ENCODE data around the gene TPPP2. TPM values are rescaled to one million over a fixed set of nuclear protein-coding genes. Genes with fewer than 3 reads are reported as not detected.

Gene TPPP2
- total and polyA plus RNA-seq, 9 donors = 0.62 to 2.5 (median 1.3) TPM; not detected in 1

DNA sequence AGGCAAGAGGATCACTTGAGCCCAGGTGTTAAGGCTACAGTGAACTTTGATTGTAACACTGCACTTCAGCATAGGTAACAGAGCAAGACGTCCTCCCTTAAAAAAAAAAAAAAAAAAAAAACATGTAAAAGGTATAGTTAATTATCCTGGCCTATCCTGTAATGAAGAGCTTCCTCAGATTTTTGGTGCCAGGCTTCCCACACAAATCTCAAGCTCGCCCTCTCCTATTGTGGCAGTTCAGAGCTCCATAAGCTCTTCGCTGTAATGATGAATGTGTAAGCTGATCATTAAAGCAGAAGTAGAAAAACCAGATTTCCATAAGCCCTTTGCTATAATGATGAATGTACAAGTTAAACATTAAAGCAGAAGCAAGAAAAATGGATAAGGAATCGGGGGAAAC lies 32.9 kb upstream of the TPPP2 start:
- Histone ChIP-seq H3K27me3 (no peaks in the 10 kb centered on the region), H3K4me3 (no peak overlapping the region), H3K9me3 (no peaks in the 10 kb centered on the region), H3K27ac (no peak overlapping the region), H3K36me3 (no peaks in the 10 kb centered on the region), H3K4me1 (ENCODE audit: insufficient read depth) (no peaks in the 10 kb centered on the region)
- TF ChIP-seq POLR2A (IDR thresholded peaks at IDR 0.05) (no peak), EP300 (IDR thresholded peaks at IDR 0.05) (no peak)
- TF ChIP-seq, protein P1, sequence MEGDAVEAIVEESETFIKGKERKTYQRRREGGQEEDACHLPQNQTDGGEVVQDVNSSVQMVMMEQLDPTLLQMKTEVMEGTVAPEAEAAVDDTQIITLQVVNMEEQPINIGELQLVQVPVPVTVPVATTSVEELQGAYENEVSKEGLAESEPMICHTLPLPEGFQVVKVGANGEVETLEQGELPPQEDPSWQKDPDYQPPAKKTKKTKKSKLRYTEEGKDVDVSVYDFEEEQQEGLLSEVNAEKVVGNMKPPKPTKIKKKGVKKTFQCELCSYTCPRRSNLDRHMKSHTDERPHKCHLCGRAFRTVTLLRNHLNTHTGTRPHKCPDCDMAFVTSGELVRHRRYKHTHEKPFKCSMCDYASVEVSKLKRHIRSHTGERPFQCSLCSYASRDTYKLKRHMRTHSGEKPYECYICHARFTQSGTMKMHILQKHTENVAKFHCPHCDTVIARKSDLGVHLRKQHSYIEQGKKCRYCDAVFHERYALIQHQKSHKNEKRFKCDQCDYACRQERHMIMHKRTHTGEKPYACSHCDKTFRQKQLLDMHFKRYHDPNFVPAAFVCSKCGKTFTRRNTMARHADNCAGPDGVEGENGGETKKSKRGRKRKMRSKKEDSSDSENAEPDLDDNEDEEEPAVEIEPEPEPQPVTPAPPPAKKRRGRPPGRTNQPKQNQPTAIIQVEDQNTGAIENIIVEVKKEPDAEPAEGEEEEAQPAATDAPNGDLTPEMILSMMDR (IDR thresholded peaks at IDR 0.05) = no peak
- 47 to 70% (median 61%) methylated on average over 4 of the region's 4 CpGs for WGBS, 3 donors
- DNase-seq = no peak
- intact Hi-C loops (cut with DNase I) = loop anchor here in 1 of 4 donors (10.0 kb wide), 1 partner anchor 48 kb away; the partner anchor contains the start of gene RNASE7

DNA sequence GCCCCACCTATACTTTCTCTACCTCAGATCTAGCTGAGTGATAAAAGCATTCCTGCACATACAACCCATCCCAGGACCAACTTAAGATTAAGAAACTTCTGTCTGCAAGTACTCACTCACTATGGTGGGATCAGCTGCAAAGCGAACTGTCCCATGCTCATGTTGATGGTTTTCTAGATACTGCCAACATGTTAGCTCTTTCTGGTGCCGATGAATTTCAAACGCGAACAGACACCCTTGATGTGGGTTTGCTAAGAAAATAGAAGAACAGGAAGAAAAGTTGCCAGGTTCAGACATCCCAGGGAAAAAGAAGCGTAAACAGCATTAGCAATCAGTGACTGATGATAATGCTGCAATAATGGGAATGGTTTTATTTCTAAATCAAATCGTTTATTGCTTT lies 32.5 kb upstream of the TPPP2 start:
- Histone ChIP-seq H3K9me3 (no peaks in the 10 kb centered on the region), H3K27me3 (no peaks in the 10 kb centered on the region), H3K36me3 (no peaks in the 10 kb centered on the region), H3K4me3 (no peak overlapping the region), H3K4me1 (ENCODE audit: insufficient read depth) (no peaks in the 10 kb centered on the region), H3K27ac (no peak overlapping the region)
- no peak for DNase-seq
- TF ChIP-seq EP300 (IDR thresholded peaks at IDR 0.05) (no peak), POLR2A (IDR thresholded peaks at IDR 0.05) (no peak)
- TF ChIP-seq, protein P1 (IDR thresholded peaks at IDR 0.05) = no peak
- intact Hi-C loops (cut with DNase I) = loop anchor here in 1 of 4 donors (10.0 kb wide), 1 partner anchor 47 kb away; the partner anchor contains the start of gene RNASE7
- WGBS, 3 donors = 65 to 78% (median 73%) methylated on average over 6 of the region's 6 CpGs

DNA sequence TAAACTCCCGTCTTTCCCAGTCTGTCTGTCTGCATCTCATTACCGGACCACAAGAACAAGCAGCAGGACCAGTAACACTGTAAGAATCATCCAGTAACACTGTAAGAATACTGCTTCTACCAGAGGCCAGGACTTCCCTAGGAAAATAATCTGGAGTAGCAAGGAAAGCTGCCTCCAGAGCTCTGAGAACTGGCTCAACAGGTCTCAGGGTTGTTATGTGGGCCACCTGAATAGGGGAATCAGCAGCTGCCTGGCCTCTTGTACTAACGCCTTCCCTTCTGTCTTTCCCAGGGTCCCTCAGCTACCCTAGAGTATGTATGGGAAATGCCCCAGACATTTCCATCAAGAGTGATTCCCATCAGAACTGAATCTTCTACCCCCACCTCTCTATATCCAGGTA lies 31.9 kb upstream of the TPPP2 start:
- no peak for DNase-seq
- TF ChIP-seq POLR2A (IDR thresholded peaks at IDR 0.05) (no peak), EP300 (IDR thresholded peaks at IDR 0.05) (no peak)
- TF ChIP-seq, protein P1 (IDR thresholded peaks at IDR 0.05) = no peak
- Histone ChIP-seq H3K4me3 (no peak overlapping the region), H3K9me3 (no peaks in the 10 kb centered on the region), H3K27ac (no peak overlapping the region), H3K36me3 (no peaks in the 10 kb centered on the region), H3K4me1 (ENCODE audit: insufficient read depth) (no peaks in the 10 kb centered on the region), H3K27me3 (no peaks in the 10 kb centered on the region)
- WGBS, 3 donors = 54 to 60% (median 58%) methylated on average over 3 of the region's 3 CpGs
- intact Hi-C loops (cut with DNase I) = loop anchor here in 1 of 4 donors (10.0 kb wide), 1 partner anchor 47 kb away; the partner anchor contains the start of gene RNASE7

DNA sequence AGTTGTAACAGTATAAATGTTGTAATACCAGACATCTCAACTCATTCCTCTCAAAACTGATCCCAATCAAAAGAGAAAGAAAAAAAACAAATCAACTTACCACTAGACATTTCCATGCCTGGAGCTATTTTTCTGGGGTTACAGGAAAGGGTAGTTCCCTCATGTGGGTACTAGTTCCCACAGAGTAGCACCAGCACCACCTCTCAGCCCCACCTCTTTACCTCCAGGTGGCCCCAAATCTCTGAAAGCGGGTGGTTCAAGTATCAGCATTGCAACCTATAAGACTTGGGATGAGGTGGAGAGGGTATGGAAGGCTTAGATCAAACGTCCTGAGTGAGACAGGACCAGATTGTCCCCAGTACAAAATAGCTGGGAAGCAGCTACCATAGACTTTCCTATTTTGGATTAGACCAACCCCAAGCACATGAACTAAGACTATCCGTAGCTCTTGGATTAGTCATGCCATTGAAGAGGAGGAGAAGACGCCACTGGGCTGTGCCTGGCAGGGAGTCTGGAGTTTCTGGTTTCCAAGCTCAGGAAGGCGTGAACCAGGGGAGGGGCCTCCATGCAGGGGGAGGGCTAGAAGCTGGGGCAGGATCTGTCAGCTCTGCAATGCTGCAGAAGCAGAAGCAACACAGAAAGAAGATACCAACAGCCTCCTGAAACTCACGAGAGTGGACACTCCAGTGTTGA lies 31.2 kb upstream of the TPPP2 start, which contains the start of gene SLC39A2:
TSS of gene SLC39A2 (plus strand) at position 620 of the 693 bp plus-strand sequence. CDS start 154 bp downstream, outside the sequence.
- TF ChIP-seq EP300 (IDR thresholded peaks at IDR 0.05) (no peak), POLR2A (IDR thresholded peaks at IDR 0.05) (no peak)
- TF ChIP-seq, protein P1 (IDR thresholded peaks at IDR 0.05) = no peak
- no peaks in the 10 kb centered on the region for H3K4me1 ChIP-seq (ENCODE audit: insufficient read depth)
- WGBS, 3 donors = 30 to 37% (median 35%) methylated on average over 6 of the region's 6 CpGs
- no peak within 1 kb of the TSS for H3K4me3 ChIP-seq
- intact Hi-C loops (cut with DNase I) = loop anchor here in 1 of 4 donors (10.0 kb wide), 1 partner anchor 46 kb away; the partner anchor contains the start of gene RNASE7
- no peaks in the 10 kb centered on the region for H3K27me3 ChIP-seq
- no peak within 1 kb of the TSS for H3K27ac ChIP-seq
- H3K9me3 ChIP-seq = no peaks in the 10 kb centered on the region
- DNase-seq = no peak
- no peaks in the 10 kb centered on the region for H3K36me3 ChIP-seq

Measured in ovary (tissue), 9 donors.